NCI-H2029 treated with DMSO at 0.1 percent for 48 hours (cell line): ENCODE measurements around the gene NRIP1.

Experiments
- DNase-seq: peaks from one replicate; lab custom pipeline; 2025; lab: John Stamatoyannopoulos, UW

The NRIP1 gene

DNA sequence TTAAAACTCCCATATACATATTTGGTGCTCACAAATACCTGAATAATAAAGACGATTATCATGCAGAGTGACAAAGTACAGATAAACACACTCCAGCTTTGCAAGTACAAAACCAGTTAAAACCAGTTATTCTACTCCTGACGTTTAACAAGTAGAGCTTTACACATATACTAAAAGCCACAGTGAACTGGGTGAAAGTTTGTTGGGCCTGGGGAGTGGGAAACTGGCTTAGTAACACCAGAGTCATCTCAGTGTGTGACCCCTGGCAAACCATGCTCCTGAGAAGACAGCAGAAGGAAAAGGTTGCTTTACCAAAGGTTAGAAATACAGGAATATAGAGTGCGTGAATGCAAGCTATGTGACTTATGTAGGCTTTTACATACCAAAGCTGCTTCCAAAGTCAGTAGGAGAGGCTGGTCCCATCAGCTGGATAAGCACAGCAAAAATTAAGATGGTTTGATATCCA, 148.1 kb downstream of the NRIP1 start:
- no peak for DNase-seq

GRCh38 chr21:14913638-14914037, 151.2 kb downstream of the NRIP1 start:
- DNase-seq, result no peak

- DNase-seq, result no peak
Observed at GRCh38 chr21:14911351-14911750, 153.4 kb downstream of the NRIP1 start.
